Measurements from ENCODE around the gene OVOL3. TPM values are rescaled to one million over a fixed set of nuclear protein-coding genes. Genes with fewer than 3 reads are reported as not detected.

The OVOL3 gene
- total RNA-seq, 1 donor = not detected

DNA sequence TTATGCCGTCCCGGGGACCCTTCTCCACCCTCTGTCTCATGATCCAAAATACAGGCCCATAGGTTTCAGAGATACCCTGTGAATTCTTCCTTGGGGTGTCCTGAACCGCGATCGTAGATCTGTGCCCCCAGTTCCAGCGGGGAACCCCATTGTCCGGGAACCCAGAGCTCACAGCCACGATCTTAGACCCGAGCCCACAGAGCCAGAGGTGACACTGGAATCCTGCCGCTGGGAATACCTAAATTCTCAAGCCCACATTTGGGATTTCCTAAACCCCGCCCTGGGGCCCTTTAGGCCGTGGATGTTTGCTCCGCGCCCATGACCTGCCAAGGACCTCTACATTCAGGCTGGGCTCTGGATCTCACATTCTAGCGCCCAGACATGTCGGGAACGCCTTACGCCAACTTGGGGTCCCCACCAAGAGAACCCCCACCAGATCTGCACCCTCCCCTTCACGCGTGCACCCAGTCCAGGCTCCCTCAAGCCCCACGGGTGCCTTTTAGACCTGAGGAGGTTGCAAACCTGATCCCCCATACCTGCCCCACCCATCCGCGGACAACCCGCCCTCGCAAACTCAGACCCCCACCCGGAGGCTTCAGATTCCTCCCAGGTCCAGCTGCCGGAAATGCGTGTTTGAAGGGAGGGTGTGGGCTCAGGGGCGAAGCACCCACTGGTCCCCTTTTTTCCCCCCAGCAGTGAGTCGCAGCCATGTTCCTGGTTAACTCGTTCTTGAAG lies 29.5 kb downstream of the OVOL3 start:
- TF ChIP-seq, protein P1, sequence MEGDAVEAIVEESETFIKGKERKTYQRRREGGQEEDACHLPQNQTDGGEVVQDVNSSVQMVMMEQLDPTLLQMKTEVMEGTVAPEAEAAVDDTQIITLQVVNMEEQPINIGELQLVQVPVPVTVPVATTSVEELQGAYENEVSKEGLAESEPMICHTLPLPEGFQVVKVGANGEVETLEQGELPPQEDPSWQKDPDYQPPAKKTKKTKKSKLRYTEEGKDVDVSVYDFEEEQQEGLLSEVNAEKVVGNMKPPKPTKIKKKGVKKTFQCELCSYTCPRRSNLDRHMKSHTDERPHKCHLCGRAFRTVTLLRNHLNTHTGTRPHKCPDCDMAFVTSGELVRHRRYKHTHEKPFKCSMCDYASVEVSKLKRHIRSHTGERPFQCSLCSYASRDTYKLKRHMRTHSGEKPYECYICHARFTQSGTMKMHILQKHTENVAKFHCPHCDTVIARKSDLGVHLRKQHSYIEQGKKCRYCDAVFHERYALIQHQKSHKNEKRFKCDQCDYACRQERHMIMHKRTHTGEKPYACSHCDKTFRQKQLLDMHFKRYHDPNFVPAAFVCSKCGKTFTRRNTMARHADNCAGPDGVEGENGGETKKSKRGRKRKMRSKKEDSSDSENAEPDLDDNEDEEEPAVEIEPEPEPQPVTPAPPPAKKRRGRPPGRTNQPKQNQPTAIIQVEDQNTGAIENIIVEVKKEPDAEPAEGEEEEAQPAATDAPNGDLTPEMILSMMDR (IDR thresholded peaks at IDR 0.05; ENCODE audit: insufficient read depth, low read length) = no peak
- DNase-seq (ENCODE audit: low read depth) = peak; percentile 42
- peak overlapping the region; percentile 94 for H3K4me3 ChIP-seq (ENCODE audit: low read depth, low read length)

DNA sequence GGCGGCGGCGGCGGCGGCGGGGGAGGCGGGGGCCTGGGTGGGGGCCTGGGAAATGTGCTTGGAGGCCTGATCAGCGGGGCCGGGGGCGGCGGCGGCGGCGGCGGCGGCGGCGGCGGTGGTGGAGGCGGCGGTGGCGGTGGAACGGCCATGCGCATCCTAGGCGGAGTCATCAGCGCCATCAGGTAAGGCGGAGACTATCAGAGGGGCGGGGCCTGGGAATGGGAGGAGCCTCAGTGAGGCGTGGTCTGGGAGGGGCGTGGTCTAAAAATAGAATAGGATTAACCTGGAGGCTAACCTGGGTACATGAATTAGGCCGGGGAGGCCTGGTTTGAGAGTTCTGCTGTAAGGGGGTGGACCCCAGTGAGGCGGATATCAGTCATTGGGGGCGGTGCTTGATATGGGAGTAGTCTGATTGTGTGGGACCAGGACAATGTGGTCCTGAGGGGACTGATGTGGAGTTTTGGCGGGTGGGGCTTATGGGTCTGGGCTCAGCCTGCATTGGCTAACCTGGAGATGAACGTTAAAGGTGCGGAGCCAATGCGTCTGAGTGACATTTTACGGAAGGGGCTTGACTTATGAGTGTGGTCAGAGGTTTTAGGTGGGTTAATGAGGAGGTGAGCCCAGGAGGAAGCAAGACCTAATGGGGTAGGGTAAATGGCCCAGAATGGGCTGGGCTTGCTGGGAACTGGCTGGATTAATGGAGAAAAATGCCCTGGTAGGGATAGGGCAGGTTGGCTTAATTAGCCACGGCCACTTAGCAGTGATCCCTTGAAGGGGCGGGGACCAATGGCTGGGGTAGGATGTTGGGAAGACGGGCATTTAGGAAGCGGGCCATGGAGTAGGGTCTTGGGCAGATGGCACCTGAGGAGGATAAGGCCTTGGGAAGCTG lies 30.3 kb downstream of the OVOL3 start:
- TF ChIP-seq, protein P1 (IDR thresholded peaks at IDR 0.05; ENCODE audit: insufficient read depth, low read length) = no peak
- peak; percentile 75 for DNase-seq (ENCODE audit: low read depth)
- peak overlapping the region; percentile 94 for H3K4me3 ChIP-seq (ENCODE audit: low read depth, low read length)

DNA sequence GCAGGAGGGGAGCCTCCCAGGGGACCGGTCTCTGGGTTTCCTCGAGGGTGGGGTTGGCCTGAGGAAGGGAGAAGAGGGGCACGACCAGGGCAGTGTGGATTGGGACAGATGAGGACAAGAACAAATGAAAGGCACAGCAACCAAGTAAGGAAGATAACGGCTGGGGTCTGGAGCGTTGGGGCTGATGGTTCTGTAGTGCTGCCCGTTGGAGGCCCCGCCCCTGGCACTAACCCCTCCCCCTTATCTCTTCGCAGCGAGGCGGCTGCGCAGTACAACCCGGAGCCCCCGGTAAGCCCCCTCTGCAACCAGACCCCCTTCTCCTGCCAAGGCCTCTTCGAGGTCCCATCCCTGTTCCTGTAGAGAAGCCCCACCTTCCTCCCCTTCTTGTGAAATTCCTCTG lies 31.1 kb downstream of the OVOL3 start:
- no peak for DNase-seq (ENCODE audit: low read depth)
- H3K4me3 ChIP-seq (ENCODE audit: low read depth, low read length) = no peak overlapping the region
- TF ChIP-seq, protein P1 (IDR thresholded peaks at IDR 0.05; ENCODE audit: insufficient read depth, low read length) = no peak

DNA sequence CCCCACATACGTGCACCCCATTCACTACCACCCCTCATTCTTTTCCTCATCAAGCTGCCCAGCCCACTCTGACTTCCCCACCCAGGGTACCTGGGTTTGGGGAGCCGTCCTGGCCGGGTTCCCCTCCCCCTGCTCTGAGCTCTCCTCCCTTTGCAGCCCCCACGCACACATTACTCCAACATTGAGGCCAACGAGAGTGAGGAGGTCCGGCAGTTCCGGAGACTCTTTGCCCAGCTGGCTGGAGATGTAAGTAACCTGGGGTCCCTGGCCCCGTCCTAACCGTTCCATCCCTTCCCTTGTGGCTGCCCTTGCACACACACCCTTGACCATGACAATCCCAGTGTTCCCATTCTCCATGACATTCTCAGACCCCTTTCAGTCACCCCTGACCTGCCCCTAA lies 31.6 kb downstream of the OVOL3 start:
- no peak for DNase-seq (ENCODE audit: low read depth)
- no peak overlapping the region for H3K4me3 ChIP-seq (ENCODE audit: low read depth, low read length)
- TF ChIP-seq, protein P1 (IDR thresholded peaks at IDR 0.05; ENCODE audit: insufficient read depth, low read length) = no peak

DNA sequence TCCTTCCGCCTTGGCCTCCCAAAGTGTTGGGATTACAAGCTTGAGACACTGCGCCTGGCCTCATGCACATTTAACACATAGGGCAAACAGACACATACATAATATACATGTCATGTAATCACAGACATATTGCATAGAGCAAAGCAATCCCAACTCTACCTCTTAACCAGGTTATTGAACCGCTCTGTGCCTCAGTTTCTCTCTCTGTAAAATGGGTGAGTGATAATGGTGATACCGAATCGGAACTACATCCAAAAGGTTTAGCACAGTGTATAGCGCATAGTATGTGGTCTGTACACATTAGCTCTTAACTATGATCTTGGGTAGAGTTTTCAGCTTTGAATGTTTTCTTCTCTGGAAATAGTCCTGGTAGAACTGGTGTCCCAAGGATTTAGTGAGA lies 33.7 kb downstream of the OVOL3 start:
- TF ChIP-seq, protein P1 (IDR thresholded peaks at IDR 0.05; ENCODE audit: insufficient read depth, low read length) = no peak
- no peak for DNase-seq (ENCODE audit: low read depth)
- H3K4me3 ChIP-seq (ENCODE audit: low read depth, low read length) = no peak overlapping the region

DNA sequence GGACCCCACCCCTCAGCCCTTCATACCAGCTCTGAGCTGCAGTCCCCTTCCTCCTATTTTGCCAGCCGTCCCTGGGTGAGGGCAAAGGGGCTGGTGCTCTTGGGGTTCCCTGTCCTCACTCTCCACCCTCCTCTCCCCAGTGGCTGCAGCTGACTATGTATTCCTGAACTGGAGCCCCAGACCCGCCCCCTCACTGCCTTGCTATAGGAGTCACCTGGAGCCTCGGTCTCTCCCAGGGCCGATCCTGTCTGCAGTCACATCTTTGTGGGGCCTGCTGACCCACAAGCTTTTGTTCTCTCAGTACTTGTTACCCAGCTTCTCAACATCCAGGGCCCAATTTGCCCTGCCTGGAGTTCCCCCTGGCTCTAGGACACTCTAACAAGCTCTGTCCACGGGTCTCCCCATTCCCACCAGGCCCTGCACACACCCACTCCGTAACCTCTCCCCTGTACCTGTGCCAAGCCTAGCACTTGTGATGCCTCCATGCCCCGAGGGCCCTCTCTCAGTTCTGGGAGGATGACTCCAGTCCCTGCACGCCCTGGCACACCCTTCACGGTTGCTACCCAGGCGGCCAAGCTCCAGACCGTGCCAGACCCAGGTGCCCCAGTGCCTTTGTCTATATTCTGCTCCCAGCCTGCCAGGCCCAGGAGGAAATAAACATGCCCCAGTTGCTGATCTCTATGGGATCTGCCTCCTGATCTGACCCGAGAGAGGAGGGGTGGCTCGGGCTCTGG lies 38.9 kb downstream of the OVOL3 start:
- TF ChIP-seq, protein P1 (IDR thresholded peaks at IDR 0.05; ENCODE audit: insufficient read depth, low read length) = no peak
- DNase-seq (ENCODE audit: low read depth) = no peak
- no peak overlapping the region for H3K4me3 ChIP-seq (ENCODE audit: low read depth, low read length)

All from fibroblast of the aortic adventitia (primary cell).